ENCODE data around the gene TFAP2C. TPM values are rescaled to one million over a fixed set of nuclear protein-coding genes. Genes with fewer than 3 reads are reported as not detected.

Gene TFAP2C
- total RNA-seq, 2 donors from 2014 or later, result 0.57 to 1.3 TPM

DNA sequence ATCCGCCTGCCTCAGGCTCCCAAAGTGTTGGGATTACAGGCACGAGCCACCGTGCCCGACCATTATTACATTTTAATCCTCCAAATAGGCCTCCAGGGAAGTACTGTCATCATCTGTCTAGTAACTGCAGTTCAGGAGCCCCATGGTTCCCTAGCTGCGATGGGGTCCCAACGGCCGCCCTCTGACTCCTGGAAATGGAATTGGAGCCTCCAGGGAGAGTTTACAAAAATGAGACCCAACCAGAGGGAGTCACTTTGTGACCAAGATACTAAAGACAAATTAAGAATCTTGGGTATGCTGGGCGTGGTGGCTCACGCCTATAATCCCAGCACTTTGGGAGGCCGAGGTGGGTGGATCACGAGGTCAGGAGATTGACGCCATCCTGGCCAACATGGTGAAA is 36.7 kb downstream of the TFAP2C start:
- Histone ChIP-seq H3K9ac (ENCODE audit: low read depth in 2 of 2, low read length in 2 of 2) (no peak overlapping the region), H3K36me3 (no peaks in the 10 kb centered on the region), H3K4me1 (no peaks in the 10 kb centered on the region), H3K4me3 (no peak overlapping the region), H3K27ac (no peak overlapping the region), H3K27me3 (no peaks in the 10 kb centered on the region), H3K9me3 (no peaks in the 10 kb centered on the region)
- intact Hi-C loops (cut with DNase I), result no loop called here
- no peak for DNase-seq
- TF ChIP-seq, protein P1, sequence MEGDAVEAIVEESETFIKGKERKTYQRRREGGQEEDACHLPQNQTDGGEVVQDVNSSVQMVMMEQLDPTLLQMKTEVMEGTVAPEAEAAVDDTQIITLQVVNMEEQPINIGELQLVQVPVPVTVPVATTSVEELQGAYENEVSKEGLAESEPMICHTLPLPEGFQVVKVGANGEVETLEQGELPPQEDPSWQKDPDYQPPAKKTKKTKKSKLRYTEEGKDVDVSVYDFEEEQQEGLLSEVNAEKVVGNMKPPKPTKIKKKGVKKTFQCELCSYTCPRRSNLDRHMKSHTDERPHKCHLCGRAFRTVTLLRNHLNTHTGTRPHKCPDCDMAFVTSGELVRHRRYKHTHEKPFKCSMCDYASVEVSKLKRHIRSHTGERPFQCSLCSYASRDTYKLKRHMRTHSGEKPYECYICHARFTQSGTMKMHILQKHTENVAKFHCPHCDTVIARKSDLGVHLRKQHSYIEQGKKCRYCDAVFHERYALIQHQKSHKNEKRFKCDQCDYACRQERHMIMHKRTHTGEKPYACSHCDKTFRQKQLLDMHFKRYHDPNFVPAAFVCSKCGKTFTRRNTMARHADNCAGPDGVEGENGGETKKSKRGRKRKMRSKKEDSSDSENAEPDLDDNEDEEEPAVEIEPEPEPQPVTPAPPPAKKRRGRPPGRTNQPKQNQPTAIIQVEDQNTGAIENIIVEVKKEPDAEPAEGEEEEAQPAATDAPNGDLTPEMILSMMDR (IDR thresholded peaks at IDR 0.05), result no peak

DNA sequence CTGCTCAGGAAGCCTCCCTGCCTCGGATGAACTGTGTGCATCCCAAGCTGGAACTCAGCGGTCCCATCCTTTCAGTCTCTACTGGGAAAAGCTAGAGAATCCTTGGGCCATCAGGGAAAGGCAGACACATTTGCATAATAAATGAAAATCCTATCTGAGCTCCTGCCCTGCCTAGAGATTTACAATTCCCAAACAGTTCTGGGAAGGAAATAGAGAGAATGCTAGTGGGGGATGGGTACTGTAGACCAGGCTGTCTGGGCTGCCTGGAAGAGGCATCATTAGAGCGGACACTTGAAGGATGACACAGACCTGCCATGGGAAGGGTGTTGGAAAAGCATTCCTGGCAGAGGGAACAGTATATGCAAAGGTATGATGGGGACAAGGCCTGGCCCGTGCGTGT is 44.3 kb downstream of the TFAP2C start:
- intact Hi-C loops (cut with DNase I), result no loop called here
- Histone ChIP-seq H3K27ac (no peak overlapping the region), H3K36me3 (no peaks in the 10 kb centered on the region), H3K9me3 (no peaks in the 10 kb centered on the region), H3K4me3 (no peak overlapping the region), H3K9ac (ENCODE audit: low read depth in 2 of 2, low read length in 2 of 2) (no peak overlapping the region), H3K4me1 (no peaks in the 10 kb centered on the region), H3K27me3 (no peaks in the 10 kb centered on the region)
- TF ChIP-seq, protein P1 (IDR thresholded peaks at IDR 0.05), result no peak
- DNase-seq, result no peak

- H3K36me3 ChIP-seq, result no peaks in the 10 kb centered on the region
- H3K4me1 ChIP-seq, result no peaks in the 10 kb centered on the region
- intact Hi-C loops (cut with DNase I), result no loop called here
- no peak overlapping the region for H3K27ac ChIP-seq
- TF ChIP-seq, protein P1 (IDR thresholded peaks at IDR 0.05), result no peak
- H3K4me3 ChIP-seq, result no peak overlapping the region
- DNase-seq, result no peak
- H3K27me3 ChIP-seq, result no peaks in the 10 kb centered on the region
- H3K9me3 ChIP-seq, result no peaks in the 10 kb centered on the region
- H3K9ac ChIP-seq (ENCODE audit: low read depth in 2 of 2, low read length in 2 of 2), result no peak overlapping the region
Measured at GRCh38 chr20:56676001-56676400, 46.9 kb downstream of the TFAP2C start.

DNA sequence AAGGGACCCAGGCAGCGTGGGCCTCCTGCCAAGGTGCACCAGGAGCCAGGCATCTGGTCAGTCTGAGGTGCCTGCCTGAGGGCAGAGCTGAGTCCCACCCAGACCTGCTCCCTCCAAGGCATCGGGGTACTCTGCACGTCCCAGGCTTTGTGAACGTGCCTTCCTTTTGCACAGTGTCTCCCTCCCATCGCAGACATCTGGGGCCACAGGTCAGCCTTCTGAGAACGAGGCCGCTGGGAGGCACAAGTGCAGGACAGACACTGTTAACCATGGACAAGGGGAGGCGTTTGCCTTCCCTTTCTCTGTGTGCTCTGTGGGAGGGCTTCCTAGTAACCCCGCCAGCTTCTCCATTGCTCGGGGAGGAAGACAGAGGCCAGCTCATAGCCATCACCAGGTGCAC is 47.6 kb downstream of the TFAP2C start:
- Histone ChIP-seq H3K9ac (ENCODE audit: low read depth in 2 of 2, low read length in 2 of 2) (no peak overlapping the region), H3K4me3 (no peak overlapping the region), H3K27ac (no peak overlapping the region), H3K4me1 (no peaks in the 10 kb centered on the region), H3K27me3 (no peaks in the 10 kb centered on the region), H3K9me3 (no peaks in the 10 kb centered on the region), H3K36me3 (no peaks in the 10 kb centered on the region)
- TF ChIP-seq, protein P1 (IDR thresholded peaks at IDR 0.05), result no peak
- intact Hi-C loops (cut with DNase I), result no loop called here
- no peak for DNase-seq

- no peak for DNase-seq
- H3K27me3 ChIP-seq, result no peaks in the 10 kb centered on the region
- no peak overlapping the region for H3K9ac ChIP-seq (ENCODE audit: low read depth in 2 of 2, low read length in 2 of 2)
- no peak overlapping the region for H3K27ac ChIP-seq
- TF ChIP-seq, protein P1 (IDR thresholded peaks at IDR 0.05), result no peak
- no peaks in the 10 kb centered on the region for H3K4me1 ChIP-seq
- H3K9me3 ChIP-seq, result no peaks in the 10 kb centered on the region
- H3K36me3 ChIP-seq, result no peaks in the 10 kb centered on the region
- intact Hi-C loops (cut with DNase I), result no loop called here
- H3K4me3 ChIP-seq, result no peak overlapping the region
Measured at GRCh38 chr20:56683077-56683865, 54.2 kb downstream of the TFAP2C start.
